ENCODE measurements around the gene FCN2. TPM values are rescaled to one million over a fixed set of nuclear protein-coding genes. Genes with fewer than 3 reads are reported as not detected.

The FCN2 gene
- total RNA-seq, 5 donors from 2014 or later (not counting 1 experiment from before 2014, with no cell fraction given): not detected

GRCh38 chr9:134871697-134872340, 8.8 kb upstream of the FCN2 start:
- ChIA-PET POLR2A (no interaction called here), CTCF (no interaction called here)
- Mint-ChIP-seq H3K4me1 (no peaks in the 10 kb centered on the region), H3K36me3 (no peaks in the 10 kb centered on the region), H3K27me3 (peaks cover 0 to 2% of the 10 kb centered on the region in 2 donors), H3K4me3 (no peak overlapping the region), H3K9me3 (no peaks in the 10 kb centered on the region), H3K27ac (no peak overlapping the region)
- Histone ChIP-seq H3K4me1 (ENCODE audit: control insufficient read depth in 1 of 2, extremely low read depth in 1 of 2, insufficient read depth in 2 of 2, low read length in 2 of 2) (no peaks in the 10 kb centered on the region), H3K27me3 (replicated peaks in 1 of 2; ENCODE audit: control insufficient read depth in 2 of 2, extremely low read depth in 1 of 2, insufficient read depth in 2 of 2, low read length in 1 of 2) (peaks cover 0 to 7% of the 10 kb centered on the region in 2 experiments), H3K9me3 (no peaks in the 10 kb centered on the region), H3K36me3 (ENCODE audit: control insufficient read depth in 2 of 2, extremely low read depth in 1 of 2, insufficient read depth in 1 of 2, low read length in 1 of 2) (no peaks in the 10 kb centered on the region), H3K4me3 (ENCODE audit: control insufficient read depth in 1 of 2, extremely low read depth in 1 of 2, low read length in 1 of 2) (no peak overlapping the region), H3K27ac (ENCODE audit: low read length) (no peak overlapping the region)
- WGBS (ENCODE audit: insufficient coverage): 78% methylated on average over 12 of the region's 16 CpGs
- no peak for ATAC-seq (replicated peaks in 1 of 4)
- no peak for DNase-seq

- peaks cover 0 to 4% of the 10 kb centered on the region in 2 donors for H3K27me3 Mint-ChIP-seq
- ChIA-PET CTCF (no interaction called here), POLR2A (no interaction called here)
- Histone ChIP-seq H3K9me3 (no peaks in the 10 kb centered on the region), H3K27me3 (replicated peaks in 1 of 2; ENCODE audit: control insufficient read depth in 2 of 2, extremely low read depth in 1 of 2, insufficient read depth in 2 of 2, low read length in 1 of 2) (peaks cover 0 to 7% of the 10 kb centered on the region in 2 experiments), H3K4me3 (ENCODE audit: control insufficient read depth in 1 of 2, extremely low read depth in 1 of 2, low read length in 1 of 2) (no peak overlapping the region), H3K36me3 (ENCODE audit: control insufficient read depth in 2 of 2, extremely low read depth in 1 of 2, insufficient read depth in 1 of 2, low read length in 1 of 2) (no peaks in the 10 kb centered on the region), H3K4me1 (ENCODE audit: control insufficient read depth in 1 of 2, extremely low read depth in 1 of 2, insufficient read depth in 2 of 2, low read length in 2 of 2) (no peaks in the 10 kb centered on the region), H3K27ac (ENCODE audit: low read length) (no peak overlapping the region)
- WGBS (ENCODE audit: insufficient coverage): 92% methylated on average over 8 of the region's 24 CpGs
- DNase-seq (no peak), ATAC-seq (replicated peaks in 1 of 4) (no peak)
- no peaks in the 10 kb centered on the region for H3K4me1 Mint-ChIP-seq
- no peaks in the 10 kb centered on the region for H3K36me3 Mint-ChIP-seq
- H3K4me3 Mint-ChIP-seq: no peak overlapping the region
- no peaks in the 10 kb centered on the region for H3K9me3 Mint-ChIP-seq
- H3K27ac Mint-ChIP-seq: no peak overlapping the region
These were observed 8.0 kb upstream of the FCN2 start for GRCh38 chr9:134872482-134873231.

- Histone ChIP-seq H3K9me3 (no peaks in the 10 kb centered on the region), H3K27me3 (replicated peaks in 1 of 2; ENCODE audit: control insufficient read depth in 2 of 2, extremely low read depth in 1 of 2, insufficient read depth in 2 of 2, low read length in 1 of 2) (peaks cover 0 to 5% of the 10 kb centered on the region in 2 experiments), H3K27ac (ENCODE audit: low read length) (no peak overlapping the region), H3K36me3 (ENCODE audit: control insufficient read depth in 2 of 2, extremely low read depth in 1 of 2, insufficient read depth in 1 of 2, low read length in 1 of 2) (no peaks in the 10 kb centered on the region), H3K4me1 (ENCODE audit: control insufficient read depth in 1 of 2, extremely low read depth in 1 of 2, insufficient read depth in 2 of 2, low read length in 2 of 2) (no peaks in the 10 kb centered on the region), H3K4me3 (ENCODE audit: control insufficient read depth in 1 of 2, extremely low read depth in 1 of 2, low read length in 1 of 2) (no peak overlapping the region)
- Mint-ChIP-seq H3K36me3 (no peaks in the 10 kb centered on the region), H3K9me3 (no peaks in the 10 kb centered on the region), H3K4me1 (no peaks in the 10 kb centered on the region), H3K4me3 (no peak overlapping the region), H3K27me3 (peaks cover 3 to 7% of the 10 kb centered on the region in 2 donors), H3K27ac (no peak overlapping the region)
- POLR2A ChIA-PET: no interaction called here
- DNase-seq (no peak), ATAC-seq (replicated peaks in 1 of 4) (no peak)
- CTCF ChIA-PET: no interaction called here
- no CpG with 5 or more reads among the region's 1 CpG for WGBS (ENCODE audit: insufficient coverage)
These were observed 5.2 kb upstream of the FCN2 start for GRCh38 chr9:134875371-134875770.

GRCh38 chr9:134877541-134877940, 3.1 kb upstream of the FCN2 start:
- Histone ChIP-seq H3K27me3 (replicated peaks in 1 of 2; ENCODE audit: control insufficient read depth in 2 of 2, extremely low read depth in 1 of 2, insufficient read depth in 2 of 2, low read length in 1 of 2) (peaks cover 0 to 9% of the 10 kb centered on the region in 2 experiments), H3K4me1 (ENCODE audit: control insufficient read depth in 1 of 2, extremely low read depth in 1 of 2, insufficient read depth in 2 of 2, low read length in 2 of 2) (no peaks in the 10 kb centered on the region), H3K9me3 (no peaks in the 10 kb centered on the region), H3K36me3 (ENCODE audit: control insufficient read depth in 2 of 2, extremely low read depth in 1 of 2, insufficient read depth in 1 of 2, low read length in 1 of 2) (no peaks in the 10 kb centered on the region), H3K4me3 (ENCODE audit: control insufficient read depth in 1 of 2, extremely low read depth in 1 of 2, low read length in 1 of 2) (no peak overlapping the region), H3K27ac (ENCODE audit: low read length) (no peak overlapping the region)
- ChIA-PET POLR2A (no interaction called here), CTCF (no interaction called here)
- H3K4me1 Mint-ChIP-seq: no peaks in the 10 kb centered on the region
- H3K27me3 Mint-ChIP-seq: peaks cover 3 to 10% of the 10 kb centered on the region in 2 donors
- H3K27ac Mint-ChIP-seq: no peak overlapping the region
- H3K9me3 Mint-ChIP-seq: no peaks in the 10 kb centered on the region
- H3K4me3 Mint-ChIP-seq: no peak overlapping the region
- H3K36me3 Mint-ChIP-seq: no peaks in the 10 kb centered on the region
- WGBS (ENCODE audit: insufficient coverage): 100% methylated on average over 1 of the region's 4 CpGs
- DNase-seq: no peak
- no peak for ATAC-seq (replicated peaks in 1 of 4)

- H3K9me3 Mint-ChIP-seq: no peaks in the 10 kb centered on the region
- WGBS (ENCODE audit: insufficient coverage): 92% methylated on average over 4 of the region's 13 CpGs
- Histone ChIP-seq H3K4me3 (ENCODE audit: control insufficient read depth in 1 of 2, extremely low read depth in 1 of 2, low read length in 1 of 2) (no peak overlapping the region), H3K4me1 (ENCODE audit: control insufficient read depth in 1 of 2, extremely low read depth in 1 of 2, insufficient read depth in 2 of 2, low read length in 2 of 2) (no peaks in the 10 kb centered on the region), H3K36me3 (ENCODE audit: control insufficient read depth in 2 of 2, extremely low read depth in 1 of 2, insufficient read depth in 1 of 2, low read length in 1 of 2) (no peaks in the 10 kb centered on the region), H3K27ac (ENCODE audit: low read length) (no peak overlapping the region), H3K9me3 (no peaks in the 10 kb centered on the region), H3K27me3 (replicated peaks in 1 of 2; ENCODE audit: control insufficient read depth in 2 of 2, extremely low read depth in 1 of 2, insufficient read depth in 2 of 2, low read length in 1 of 2) (peaks cover 0 to 23% of the 10 kb centered on the region in 2 experiments)
- peaks cover 3 to 10% of the 10 kb centered on the region in 2 donors for H3K27me3 Mint-ChIP-seq
- CTCF ChIA-PET: no interaction called here
- H3K36me3 Mint-ChIP-seq: no peaks in the 10 kb centered on the region
- no peak overlapping the region for H3K4me3 Mint-ChIP-seq
- POLR2A ChIA-PET: no interaction called here
- H3K4me1 Mint-ChIP-seq: no peaks in the 10 kb centered on the region
- DNase-seq (no peak), ATAC-seq (replicated peaks in 1 of 4) (no peak)
- no peak overlapping the region for H3K27ac Mint-ChIP-seq
These were observed 736 bp upstream of the FCN2 start for GRCh38 chr9:134879664-134880483.

- Mint-ChIP-seq H3K4me3 (no peak overlapping the region), H3K27ac (no peak overlapping the region), H3K36me3 (no peaks in the 10 kb centered on the region), H3K4me1 (no peaks in the 10 kb centered on the region), H3K27me3 (peaks cover 5 to 12% of the 10 kb centered on the region in 2 donors), H3K9me3 (no peaks in the 10 kb centered on the region)
- no peaks in the 10 kb centered on the region for H3K36me3 ChIP-seq (ENCODE audit: control insufficient read depth in 2 of 2, extremely low read depth in 1 of 2, insufficient read depth in 1 of 2, low read length in 1 of 2)
- H3K4me3 ChIP-seq (ENCODE audit: control insufficient read depth in 1 of 2, extremely low read depth in 1 of 2, low read length in 1 of 2): no peak overlapping the region
- ATAC-seq (replicated peaks in 1 of 4): no peak
- ChIA-PET POLR2A (no interaction called here), CTCF (no interaction called here)
- no peak overlapping the region for H3K27ac ChIP-seq (ENCODE audit: low read length)
- no peaks in the 10 kb centered on the region for H3K9me3 ChIP-seq
- 84% methylated on average over 13 of the region's 13 CpGs for WGBS (ENCODE audit: insufficient coverage)
- peaks cover 0 to 27% of the 10 kb centered on the region in 2 experiments for H3K27me3 ChIP-seq (replicated peaks in 1 of 2; ENCODE audit: control insufficient read depth in 2 of 2, extremely low read depth in 1 of 2, insufficient read depth in 2 of 2, low read length in 1 of 2)
- no peaks in the 10 kb centered on the region for H3K4me1 ChIP-seq (ENCODE audit: control insufficient read depth in 1 of 2, extremely low read depth in 1 of 2, insufficient read depth in 2 of 2, low read length in 2 of 2)
- DNase-seq: no peak
These were observed 682 bp downstream of the FCN2 start for GRCh38 chr9:134881313-134881670.
